SK-N-SH (cell line): ENCODE results near the gene TWF2. TPM values are rescaled to one million over a fixed set of nuclear protein-coding genes. Genes with fewer than 3 reads are reported as not detected.

Experiments
- CTCF ChIA-PET: fragments of 300-600, 350-600 bp; formaldehyde crosslinking; extraction: SDS; loops from one replicate; lab custom pipeline; 2021; lab: Yijun Ruan, JAX
- POLR2A ChIA-PET: fragments of 350-600 bp; sonication (Branson Sonifier 250); formaldehyde crosslinking; extraction: SDS; loops from one replicate; lab custom pipeline; 2020; ENCODE audit warnings: antibody characterized with exemption, inconsistent platforms; lab: Yijun Ruan, JAX
- DNase-seq: peaks from one replicate; pipeline ENCODE4 v3.0.0; 2012
- H2AFZ ChIP-seq: fragments of 200-600 bp; sonication (generic); 2 replicates; pipeline ENCODE4 v1.8.1; 2016; ENCODE audit warnings: antibody characterized with exemption, mild to moderate bottlenecking, low read depth
- H3F3A ChIP-seq: fragments of 200-600 bp; sonication (generic); replicated peaks from 2 replicates; pipeline ENCODE3; 2016; ENCODE audit warnings: antibody characterized with exemption, mild to moderate bottlenecking; ENCODE audit not compliant: insufficient read depth
- H3K27ac ChIP-seq, 2 experiments: fragments of 200-500 bp in 1 of 2; fragments of 200-600 bp in 1 of 2; sonication (Bioruptor generic) in 1 of 2; sonication (generic), shearing (Covaris generic) in 1 of 2; 2 replicates each; pipeline versions ENCODE4 v1.5.1 to v1.6.1; 2014 to 2016; ENCODE audit warnings: low read depth in 2 of 2, inconsistent platforms in 1 of 2, low read length in 1 of 2, mild to moderate bottlenecking in 1 of 2, mixed read lengths in 1 of 2
- H3K27me3 ChIP-seq: fragments of 200-600 bp; sonication (generic), shearing (Covaris generic); 2 replicates; pipeline ENCODE4 v1.6.1; 2016; ENCODE audit warnings: mixed run types; ENCODE audit not compliant: insufficient read depth
- H3K36me3 ChIP-seq, 2 experiments: fragments of 200-500 bp in 1 of 2; fragments of 200-600 bp in 1 of 2; sonication (Bioruptor generic) in 1 of 2; sonication (generic) in 1 of 2; replicated peaks in 1 of 2; 2 replicates each; pipeline versions ENCODE3 to v1.5.1; 2014 to 2016; ENCODE audit warnings: low read length in 1 of 2, mild to moderate bottlenecking in 1 of 2; ENCODE audit not compliant: insufficient read depth in 2 of 2, control insufficient read depth in 1 of 2
- H3K4me1 ChIP-seq, 2 experiments: fragments of 200-500 bp in 1 of 2; fragments of 200-600 bp in 1 of 2; sonication (Bioruptor generic) in 1 of 2; sonication (generic), shearing (Covaris generic) in 1 of 2; 2 replicates each; pipeline versions ENCODE4 v1.5.1 to v1.6.1; 2014 to 2016; ENCODE audit warnings: low read depth in 1 of 2, low read length in 1 of 2, mixed run types in 1 of 2; ENCODE audit not compliant: insufficient read depth in 2 of 2, control insufficient read depth in 1 of 2
- H3K4me2 ChIP-seq: fragments of 200-600 bp; sonication (generic), shearing (Covaris generic); 2 replicates; pipeline ENCODE4 v1.6.1; 2017; ENCODE audit warnings: mixed run types
- H3K4me3 ChIP-seq, 2 experiments: fragments of 200-500 bp in 1 of 2; fragments of 200-600 bp in 1 of 2; sonication (Bioruptor generic) in 1 of 2; sonication (generic), shearing (Covaris generic) in 1 of 2; 2 replicates each; pipeline versions ENCODE4 v1.5.1 to v1.8.1; 2014 to 2016; ENCODE audit warnings: low read depth in 2 of 2, inconsistent platforms in 1 of 2, low read length in 1 of 2, mild to moderate bottlenecking in 1 of 2, mixed read lengths in 1 of 2, moderate library complexity in 1 of 2
- H3K79me2 ChIP-seq: fragments of 200-600 bp; sonication (generic); 2 replicates; pipeline ENCODE4 v1.8.1; 2017; ENCODE audit warnings: mild to moderate bottlenecking; ENCODE audit not compliant: insufficient read depth
- H3K9ac ChIP-seq: fragments of 200-600 bp; sonication (generic); 2 replicates; pipeline ENCODE4 v1.6.1; 2017; ENCODE audit warnings: mixed run types
- H3K9me2 ChIP-seq: fragments of 200-600 bp; sonication (generic); 2 replicates; pipeline ENCODE4 v1.6.1; 2017; ENCODE audit warnings: mixed run types
- H3K9me3 ChIP-seq: fragments of 200-600 bp; sonication (generic); 2 replicates; pipeline ENCODE4 v1.6.1; 2017; ENCODE audit warnings: mixed run types, mild to moderate bottlenecking, moderate library complexity
- H4K20me1 ChIP-seq: fragments of 200-600 bp; sonication (generic); 2 replicates; pipeline ENCODE4 v1.6.1; 2017; ENCODE audit warnings: mild to moderate bottlenecking, mixed run types; ENCODE audit not compliant: insufficient read depth
- CHD2 ChIP-seq: fragments of 150-350 bp; IDR thresholded peaks from 2 replicates; pipeline ENCODE4 v1.6.1; 2018; ENCODE audit warnings: low read length; ENCODE audit not compliant: partially characterized antibody
- CTCF ChIP-seq: fragments of 200-600 bp; sonication (generic); IDR thresholded peaks from 2 replicates; pipeline ENCODE4 v1.6.1; 2017; ENCODE audit warnings: antibody characterized with exemption, mild to moderate bottlenecking, moderate library complexity
- ELF1 ChIP-seq: IDR thresholded peaks from 2 replicates; pipeline ENCODE4 v1.4.0; 2012
- EP300 ChIP-seq, 2 experiments: IDR thresholded peaks; 2 replicates each; pipeline versions ENCODE4 v1.4.0 to v1.6.1; 2012; ENCODE audit warnings: borderline replicate concordance in 1 of 2, low read depth in 1 of 2, low read length in 1 of 2
- FOSL2 ChIP-seq: IDR thresholded peaks from 2 replicates; pipeline ENCODE4 v1.4.0; 2012; ENCODE audit warnings: low read depth, mild to moderate bottlenecking, moderate library complexity, borderline replicate concordance
- FOXJ3 ChIP-seq: sonication (generic); formaldehyde crosslinking; IDR thresholded peaks from 2 replicates; pipeline ENCODE4 v1.5.1; 2020; ENCODE audit warnings: mild to moderate bottlenecking, missing genetic modification reagents
- IRF3 ChIP-seq: fragments of 150-350 bp; IDR thresholded peaks from 2 replicates; pipeline ENCODE4 v1.6.1; 2016; ENCODE audit warnings: mild to moderate bottlenecking, low read depth, low read length
- MAX ChIP-seq: IDR thresholded peaks from 2 replicates; pipeline ENCODE4 v1.4.0; 2012; ENCODE audit warnings: low read depth
- NFIC ChIP-seq: IDR thresholded peaks from 2 replicates; pipeline ENCODE4 v1.4.0; 2012; ENCODE audit warnings: borderline replicate concordance
- PBX3 ChIP-seq: IDR thresholded peaks from 2 replicates; pipeline ENCODE4; 2012
- POLR2AphosphoS5 ChIP-seq: IDR thresholded peaks from 2 replicates; pipeline ENCODE4 v1.6.1; 2012; ENCODE audit warnings: low read depth, low read length
- RCOR1 ChIP-seq: fragments of 150-350 bp; IDR thresholded peaks from 2 replicates; pipeline ENCODE4 v1.6.1; 2017; ENCODE audit warnings: antibody characterized with exemption, low read length
- RFX5 ChIP-seq: IDR thresholded peaks from 2 replicates; pipeline ENCODE4 v1.6.1; 2012; ENCODE audit warnings: mild to moderate bottlenecking, improper control_type of control experiment, low read length
- SIN3A ChIP-seq: IDR thresholded peaks from 2 replicates; pipeline ENCODE4 v1.6.1; 2012; ENCODE audit warnings: low read depth, mild to moderate bottlenecking, low read length, moderate library complexity, borderline replicate concordance
- SMC3 ChIP-seq: IDR thresholded peaks from 2 replicates; pipeline ENCODE4 v1.6.1; 2012; ENCODE audit warnings: low read depth, low read length, improper control_type of control experiment
- TAF1 ChIP-seq: IDR thresholded peaks from 2 replicates; pipeline ENCODE4 v1.6.1; 2012; ENCODE audit warnings: low read depth, mild to moderate bottlenecking, low read length, moderate library complexity, borderline replicate concordance
- TCF12 ChIP-seq: IDR thresholded peaks from 2 replicates; pipeline ENCODE4 v1.4.0; 2012
- TEAD4 ChIP-seq: IDR thresholded peaks from 2 replicates; pipeline ENCODE4 v1.4.0; 2012; ENCODE audit warnings: mild to moderate bottlenecking, borderline replicate concordance; ENCODE audit not compliant: insufficient read depth
- USF1 ChIP-seq: IDR thresholded peaks from 2 replicates; pipeline ENCODE4 v1.4.0; 2012; ENCODE audit warnings: low read depth, borderline replicate concordance
- ZBTB33 ChIP-seq: IDR thresholded peaks from 2 replicates; pipeline ENCODE4 v1.4.0; 2012; ENCODE audit warnings: low read depth, borderline replicate concordance
- WGBS: methylation state at CpG from one replicate; pipeline ENCODE4 v1.1.6; 2017; ENCODE audit warnings: low lambda C conversion rate; 5-methylcytosine and 5-hydroxymethylcytosine counted together
- polyA plus RNA-seq, 3 experiments: library from polyadenylated mRNA; depleted of rRNA; stranded (reverse); fragments of >200 nt; gene quantifications; 2 replicates each; pipeline ENCODE4 v1.2.3, GENCODE V29; 2012

TWF2 gene
- polyA plus RNA-seq, 1 of the 3 experiments (the other 2 are of a cell fraction): 188 TPM

GRCh38 chr3:52221141-52221562 lies 17.8 kb downstream of the TWF2 start:
- Histone ChIP-seq H3K4me3 (no peak overlapping the region), H4K20me1 (no peaks in the 10 kb centered on the region), H3K36me3 (no peaks in the 10 kb centered on the region), H2AFZ (no peak overlapping the region), H3F3A (peaks cover 15% of the 10 kb centered on the region), H3K27ac (no peak overlapping the region), H3K9me2 (no peaks in the 10 kb centered on the region), H3K9me3 (no peaks in the 10 kb centered on the region), H3K9ac (no peak overlapping the region), H3K27me3 (no peaks in the 10 kb centered on the region), H3K79me2 (no peaks in the 10 kb centered on the region), H3K4me1 (peaks cover 12 to 19% of the 10 kb centered on the region in 2 experiments; a peak in 3 of 4 replicates), H3K4me2 (no peak overlapping the region)
- POLR2A ChIA-PET: interaction anchor here (1.1 to 2.6 kb wide), 2 partner anchors 18 to 58 kb away, joined by 3 to 16 read pairs; partner anchors contain the start of genes TWF2 and WDR82
- no peak for DNase-seq
- 89% methylated on average over 5 of the region's 27 CpGs for WGBS
- TF ChIP-seq ZBTB33: no peak
- TF ChIP-seq IRF3: no peak
- no peak for TF ChIP-seq ELF1
- TF ChIP-seq USF1: no peak
- no peak for TF ChIP-seq NFIC
- no peak for TF ChIP-seq TEAD4
- TF ChIP-seq POLR2AphosphoS5: no peak
- TF ChIP-seq RFX5: no peak
- TF ChIP-seq TCF12: no peak
- TF ChIP-seq SIN3A: no peak
- TF ChIP-seq MAX: no peak
- no peak for TF ChIP-seq PBX3
- no peak for TF ChIP-seq SMC3
- TF ChIP-seq CTCF: no peak
- TF ChIP-seq TAF1: no peak
- no peak for TF ChIP-seq CHD2
- TF ChIP-seq EP300 (IDR thresholded peaks at IDR 0.05; ENCODE audit: borderline replicate concordance in 1 of 2, low read depth in 1 of 2, low read length in 1 of 2): no peak
- no peak for TF ChIP-seq RCOR1
- TF ChIP-seq FOSL2: no peak
- TF ChIP-seq FOXJ3 (CRISPR knock-in tag): no peak
- CTCF ChIA-PET: interaction anchor here (0.6 to 16.1 kb wide), 53 partner anchors 8 to 259 kb away, joined by 3 to 257 read pairs (median 5); partner anchors contain the start of genes ABHD14A, ABHD14B, ALAS1 and POC1A
